Vein endothelial cell (primary cell): ENCODE results near the gene CTSG. TPM values are rescaled to one million over a fixed set of nuclear protein-coding genes. Genes with fewer than 3 reads are reported as not detected.

ENCODE experiments used
- total RNA-seq: library from RNA; depleted of rRNA; stranded (reverse); fragments of >200 nt; gene quantifications from 2 replicates; pipeline ENCODE4 v1.2.3, GENCODE V29; 2012

The CTSG gene
- not detected in 2 replicates for total RNA-seq

DNA sequence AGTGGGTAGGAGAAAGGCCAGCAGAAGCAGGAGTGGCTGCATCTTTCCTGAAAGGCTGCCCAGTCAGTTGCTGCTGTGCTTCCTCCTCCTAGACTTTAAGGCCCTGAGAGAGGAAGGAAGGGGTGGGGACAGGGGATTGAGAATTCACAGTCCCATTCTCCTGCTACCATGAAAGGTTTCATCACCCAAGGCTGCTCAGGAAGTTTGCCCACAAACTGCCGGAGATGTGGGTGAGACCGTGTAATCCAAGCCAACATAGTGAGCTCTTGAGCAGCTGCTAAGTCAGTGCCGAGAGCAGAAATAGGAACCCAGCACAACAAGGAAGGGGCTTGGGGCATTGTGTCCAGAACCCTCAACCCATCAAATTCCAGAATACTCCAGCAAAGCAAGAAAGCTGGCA, at the start of gene CTSG:
Gene CTSG (minus strand): TSS at position 69 of the 400 bp plus-strand sequence. CDS start 27 bp downstream, at position 42.

GRCh38 chr14:24609655-24610344, 33.8 kb upstream of the CTSG start, which contains the start of gene GZMH:
TSS of gene GZMH (minus strand) at chr14:24609685. CDS start at chr14:24609613, 72 bp downstream.

Other genes with a start within 250 kb of the CTSG start
- 55.1 and 90.2 TPM in 2 replicates for gene ADCY4, start 241.2 kb downstream of the CTSG start, total RNA-seq
- gene RIPK3, start 236.3 kb downstream of the CTSG start, total RNA-seq, result 4.2 and 4.9 TPM in 2 replicates
- 11.4 and 20.0 TPM in 2 replicates for gene NFATC4, start 208.1 kb downstream of the CTSG start, total RNA-seq
- 14.6 and 28.7 TPM in 2 replicates for gene NYNRIN, start 177.2 kb downstream of the CTSG start, total RNA-seq
- gene CBLN3, start 146.6 kb downstream of the CTSG start, total RNA-seq, result 1.2 and 1.3 TPM in 2 replicates
- gene KHNYN, start 146.3 kb downstream of the CTSG start, total RNA-seq, result 46.6 and 61.7 TPM in 2 replicates
- 15.0 and 15.8 TPM in 2 replicates for gene SDR39U1, start 133.5 kb downstream of the CTSG start, total RNA-seq
- gene CMA1, start 68.0 kb downstream of the CTSG start, total RNA-seq, result not detected in 2 replicates
- gene GZMH, start 33.4 kb upstream of the CTSG start, total RNA-seq, result not detected in 2 replicates
- gene GZMB, start 57.9 kb upstream of the CTSG start, total RNA-seq, result not detected in 2 replicates